Muscle of leg (tissue), 16 donors: Measurements from ENCODE around the gene VMAC. TPM values are rescaled to one million over a fixed set of nuclear protein-coding genes. Genes with fewer than 3 reads are reported as not detected.
"Not testable (repeated sequence)": the region's sequence is repeated elsewhere in the genome, so short reads cannot be mapped to it uniquely, and the experiment has no call there.

Experiments
- DNase-seq: peaks from one replicate; pipeline ENCODE4 v3.0.0; 2013
- H3K27ac ChIP-seq: one replicate; pipeline ENCODE4 v1.5.1; 2013; ENCODE audit warnings: mild to moderate bottlenecking, low read length, control low read depth
- H3K27me3 ChIP-seq: one replicate; pipeline ENCODE4 v1.6.1; 2013; ENCODE audit warnings: low read length; ENCODE audit not compliant: control insufficient read depth, insufficient read depth
- H3K36me3 ChIP-seq: one replicate; pipeline ENCODE4 v1.6.1; 2013; ENCODE audit warnings: low read length; ENCODE audit not compliant: control insufficient read depth, insufficient read depth
- H3K4me1 ChIP-seq: one replicate; pipeline ENCODE4 v1.6.1; 2013; ENCODE audit warnings: low read length; ENCODE audit not compliant: control insufficient read depth, insufficient read depth
- H3K4me3 ChIP-seq: one replicate; pipeline ENCODE4 v1.5.1; 2013; ENCODE audit warnings: low read length, control low read depth
- H3K9me3 ChIP-seq: replicated peaks from 2 replicates; pipeline ENCODE4 v1.6.1; 2013; ENCODE audit warnings: low read depth, low read length; ENCODE audit not compliant: control insufficient read depth
- WGBS: methylation state at CpG from one replicate; pipeline ENCODE4 v1.1.5; 2013; ENCODE audit warnings: missing lambda C conversion rate; ENCODE audit not compliant: insufficient coverage; 5-methylcytosine and 5-hydroxymethylcytosine counted together
- long read RNA-seq, 11 donors: transcript quantifications; one replicate each; lab custom pipeline, GENCODE V29; 2026
- polyA plus RNA-seq, 8 donors: library from polyadenylated mRNA; unstranded; fragments of 120-200 nt; gene quantifications; one replicate each; pipeline versions ENCODE4 v1.2.1 to v1.2.3, GENCODE V29; 2013; ENCODE audit warnings: inconsistent platforms in 1 of 8, low replicate concordance in 1 of 8; ENCODE audit not compliant: insufficient read length in 8 of 8, insufficient read depth in 1 of 8
- total RNA-seq: library from RNA; stranded (reverse); fragments of 120-200 nt; gene quantifications from one replicate; pipeline ENCODE4 v1.2.4, GENCODE V29; 2013

The VMAC gene
- 4.5 TPM for total RNA-seq
- polyA plus RNA-seq = 1 to 10 TPM; 2.0 to 4.4 (median 3.6) TPM
- long read RNA-seq, donor 1, partial matches to known transcripts = 0 of 1 reads
- long read RNA-seq, donor 1, other reads (novel, unspliced or antisense) = 0 of 1 reads
- long read RNA-seq, donor 2 = 0 reads
- long read RNA-seq, donor 3, partial matches to known transcripts = 0 of 3 reads
- long read RNA-seq, donor 3, other reads (novel, unspliced or antisense) = 0 of 3 reads
- long read RNA-seq, donor 4, partial matches to known transcripts = 0 of 3 reads
- long read RNA-seq, donor 4, other reads (novel, unspliced or antisense) = 0 of 3 reads
- long read RNA-seq, donor 5, partial matches to known transcripts = 0 of 1 reads
- long read RNA-seq, donor 5, other reads (novel, unspliced or antisense) = 0 of 1 reads
- long read RNA-seq, donor 6, partial matches to known transcripts = 0 of 3 reads
- long read RNA-seq, donor 6, other reads (novel, unspliced or antisense) = 0 of 3 reads
- long read RNA-seq, donor 7 = 0 reads
- long read RNA-seq, donor 8, partial matches to known transcripts = 0 of 3 reads
- long read RNA-seq, donor 8, other reads (novel, unspliced or antisense) = 0 of 3 reads
- long read RNA-seq, donor 9 = 0 reads
- long read RNA-seq, donor 10, transcript VMAC-201 (2 exons, 2,254 nt) = major isoform, 5 of 5 reads
- long read RNA-seq, donor 10, partial matches to known transcripts = 0 of 5 reads
- long read RNA-seq, donor 10, other reads (novel, unspliced or antisense) = 0 of 5 reads
- long read RNA-seq, donor 11, partial matches to known transcripts = 0 of 3 reads
- long read RNA-seq, donor 11, other reads (novel, unspliced or antisense) = 0 of 3 reads

DNA sequence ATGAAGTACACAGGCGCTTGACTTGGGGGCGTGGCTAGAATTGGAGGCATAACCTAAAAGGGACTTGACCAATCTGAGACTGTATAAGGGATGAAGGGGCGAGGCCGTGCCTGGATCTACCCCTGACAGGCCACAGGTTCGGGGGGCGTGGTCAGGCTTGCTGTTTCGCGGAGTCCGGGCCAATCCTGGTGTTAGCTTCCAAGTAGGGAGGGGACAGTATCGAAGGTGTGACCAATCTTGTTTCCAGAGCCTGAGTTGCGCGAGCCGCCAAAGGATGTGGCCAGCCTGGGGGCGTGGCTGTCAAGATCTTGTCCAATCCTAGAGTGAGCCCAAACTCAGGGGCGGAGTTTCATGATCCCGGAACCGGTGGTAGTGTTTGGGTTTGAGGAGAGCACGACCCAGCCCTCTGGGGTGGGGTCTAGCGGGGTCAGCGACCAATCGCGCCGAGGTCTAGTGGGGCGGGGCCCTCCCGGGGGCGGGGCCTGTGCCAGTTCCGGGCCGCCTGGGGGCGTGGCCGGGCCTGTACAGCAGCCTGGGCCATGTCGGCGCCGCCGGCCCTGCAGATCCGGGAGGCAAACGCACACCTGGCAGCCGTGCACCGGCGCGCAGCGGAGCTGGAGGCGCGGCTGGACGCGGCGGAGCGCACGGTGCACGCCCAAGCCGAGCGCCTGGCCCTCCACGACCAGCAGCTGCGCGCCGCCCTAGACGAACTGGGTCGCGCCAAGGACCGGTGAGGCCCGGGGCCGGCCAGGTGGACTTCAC, at the start of gene VMAC:
VMAC (plus strand) TSS at position 521 of the 762 bp plus-strand sequence; CDS start at position 540, 19 bp downstream.
- H3K36me3 ChIP-seq = peaks cover 11% of the 10 kb centered on the region
- peaks cover 17% of the 10 kb centered on the region for H3K4me1 ChIP-seq
- no peaks in the 10 kb centered on the region for H3K27me3 ChIP-seq
- peak within 1 kb of the TSS; percentile 98 for H3K27ac ChIP-seq
- H3K4me3 ChIP-seq = peak within 1 kb of the TSS; percentile 100
- DNase-seq = peak; percentile 100
- no peaks in the 10 kb centered on the region for H3K9me3 ChIP-seq
- under 1% methylated on average over 61 of the region's 61 CpGs for WGBS

GRCh38 chr19:5855151-5855550, 49.5 kb upstream of the VMAC start:
- 65% methylated on average over 9 of the region's 9 CpGs for WGBS
- H3K27me3 ChIP-seq = peaks cover 11% of the 10 kb centered on the region
- H3K27ac ChIP-seq, H3K4me3 ChIP-seq, H3K4me1 ChIP-seq, DNase-seq, H3K36me3 ChIP-seq, H3K9me3 ChIP-seq: not testable (repeated sequence)

GRCh38 chr19:5857203-5858081, 47.2 kb upstream of the VMAC start:
- Histone ChIP-seq H3K4me1 (no peaks in the 10 kb centered on the region), H3K4me3 (no peak overlapping the region), H3K9me3 (no peaks in the 10 kb centered on the region), H3K36me3 (no peaks in the 10 kb centered on the region), H3K27ac (no peak overlapping the region), H3K27me3 (peaks cover 9% of the 10 kb centered on the region)
- DNase-seq = no peak
- WGBS = 65% methylated on average over 18 of the region's 18 CpGs

DNA sequence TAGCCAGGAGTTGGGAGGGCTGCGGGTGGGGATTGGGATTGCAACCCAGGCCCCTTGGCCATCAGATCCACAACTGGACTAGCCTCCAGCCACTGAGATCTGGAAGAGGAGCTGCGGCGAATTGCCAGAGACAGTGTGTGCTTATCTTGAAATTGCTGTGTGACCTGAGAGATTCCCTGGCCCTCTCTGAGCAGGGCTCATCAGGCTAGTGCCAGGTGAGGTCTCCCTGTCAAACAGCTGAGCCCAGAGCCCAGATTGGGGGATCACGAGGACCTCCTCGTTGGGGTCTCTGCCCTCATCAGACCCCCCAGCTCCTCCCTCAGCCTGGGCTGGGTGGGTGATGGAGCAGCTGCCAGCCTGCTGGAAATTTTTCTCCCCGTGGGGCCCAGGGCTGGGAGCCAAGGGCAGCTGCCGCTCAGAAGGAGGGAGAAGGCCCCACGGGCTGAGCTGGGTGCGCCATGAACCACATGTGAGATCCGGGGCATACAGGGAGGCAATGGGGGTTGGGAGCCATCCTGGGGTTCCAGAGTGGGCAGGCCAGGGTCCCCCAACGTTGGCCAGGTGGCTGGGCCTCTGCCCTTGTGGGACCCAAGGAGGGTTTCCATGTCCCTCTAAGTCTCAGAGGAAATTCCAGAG, 41.5 kb upstream of the VMAC start:
- no peak overlapping the region for H3K27ac ChIP-seq
- 56% methylated on average over 8 of the region's 11 CpGs for WGBS
- no peak overlapping the region for H3K4me3 ChIP-seq
- no peaks in the 10 kb centered on the region for H3K9me3 ChIP-seq
- no peak for DNase-seq
- no peaks in the 10 kb centered on the region for H3K27me3 ChIP-seq
- H3K36me3 ChIP-seq = no peaks in the 10 kb centered on the region
- H3K4me1 ChIP-seq = peaks cover 3% of the 10 kb centered on the region

- Histone ChIP-seq H3K4me3 (no peak overlapping the region), H3K4me1 (peaks cover 3% of the 10 kb centered on the region), H3K27ac (no peak overlapping the region), H3K36me3 (no peaks in the 10 kb centered on the region), H3K9me3 (no peaks in the 10 kb centered on the region), H3K27me3 (no peaks in the 10 kb centered on the region)
- DNase-seq = no peak
- WGBS = 78% methylated on average over 8 of the region's 9 CpGs
These were observed 40.5 kb upstream of the VMAC start for GRCh38 chr19:5864013-5864720.

DNA sequence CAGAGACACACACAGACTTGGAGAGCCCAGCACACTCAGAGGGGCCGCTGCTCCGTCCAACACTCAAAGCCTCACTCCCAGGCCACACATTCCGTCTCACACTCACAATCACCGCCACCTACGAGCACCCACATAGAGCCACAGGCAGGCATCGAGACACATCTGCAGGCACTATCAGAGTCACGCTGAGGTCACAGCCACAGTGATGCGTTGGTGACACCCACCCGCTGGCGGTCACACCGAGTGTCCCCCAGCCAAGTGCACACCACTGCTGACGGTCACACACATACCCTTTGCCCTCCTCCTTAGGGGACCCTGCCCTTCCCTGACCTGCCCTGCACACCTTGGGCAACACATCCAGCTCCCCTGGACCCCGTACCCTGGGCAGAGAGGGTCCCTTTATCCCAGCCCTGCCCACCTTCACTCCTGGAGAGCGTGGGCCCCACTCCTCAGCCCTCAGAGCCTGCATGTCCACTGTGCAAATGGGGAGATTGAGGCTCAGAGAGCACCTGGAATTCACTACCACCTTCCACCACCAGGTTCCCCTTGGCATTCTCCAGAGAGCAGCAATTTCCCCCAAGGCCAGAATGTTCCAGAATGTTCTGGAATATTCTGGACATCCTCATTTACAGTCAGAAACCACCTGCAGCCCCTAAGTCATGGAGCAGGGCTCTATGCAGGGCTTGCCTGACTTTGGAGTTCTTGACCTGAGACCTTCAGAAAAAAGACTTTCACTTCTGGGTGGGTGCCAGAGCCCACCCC, 39.8 kb upstream of the VMAC start:
- Histone ChIP-seq H3K4me3 (no peak overlapping the region), H3K27ac (no peak overlapping the region), H3K4me1 (peaks cover 3% of the 10 kb centered on the region), H3K9me3 (no peaks in the 10 kb centered on the region), H3K27me3 (no peaks in the 10 kb centered on the region), H3K36me3 (no peaks in the 10 kb centered on the region)
- WGBS = 84% methylated on average over 14 of the region's 14 CpGs
- no peak for DNase-seq

DNA sequence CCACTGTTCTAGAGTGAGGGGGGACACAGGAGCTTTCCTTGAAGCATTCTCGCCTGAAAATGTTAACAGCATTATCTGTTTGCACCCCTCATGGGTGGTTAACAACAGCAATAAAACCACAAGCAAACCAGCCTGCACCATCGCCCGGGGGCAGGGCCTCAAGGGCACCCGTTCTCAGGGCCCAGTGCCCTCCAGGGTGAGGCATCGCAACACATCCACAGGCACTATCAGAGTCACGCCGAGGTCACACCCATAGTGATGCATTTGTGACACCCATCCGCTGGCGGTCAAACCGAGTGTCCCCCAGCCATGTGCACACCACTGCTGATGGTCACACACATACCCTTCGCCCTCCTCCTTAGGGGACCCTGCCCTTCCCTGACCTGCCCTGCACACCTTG, 38.9 kb upstream of the VMAC start:
- WGBS = 75% methylated on average over 11 of the region's 11 CpGs
- H3K9me3 ChIP-seq = no peaks in the 10 kb centered on the region
- no peak overlapping the region for H3K27ac ChIP-seq
- H3K27me3 ChIP-seq = no peaks in the 10 kb centered on the region
- no peak overlapping the region for H3K4me3 ChIP-seq
- DNase-seq = no peak
- no peaks in the 10 kb centered on the region for H3K36me3 ChIP-seq
- peaks cover 3% of the 10 kb centered on the region for H3K4me1 ChIP-seq
